Upper lobe of right lung (tissue), 1 donor: Measurements from ENCODE around the gene HEATR5B. TPM values are rescaled to one million over a fixed set of nuclear protein-coding genes. Genes with fewer than 3 reads are reported as not detected.

Source experiments
- ATAC-seq: fragments of 200-7000 bp; cut with Tn5 transposase; one replicate; pipeline ENCODE4 v1.9.1; 2020; ENCODE audit warnings: mild to moderate bottlenecking, moderate library complexity
- DNase-seq: peaks from one replicate; pipeline ENCODE4 v3.0.0-alpha.2; 2020
- H3K27ac ChIP-seq: fragments of 200-600 bp; one replicate; pipeline ENCODE4 v1.8.0; 2022
- H3K27me3 ChIP-seq: fragments of 200-600 bp; one replicate; pipeline ENCODE4 v1.8.0; 2022; ENCODE audit warnings: mild to moderate bottlenecking
- H3K36me3 ChIP-seq: fragments of 200-600 bp; one replicate; pipeline ENCODE4 v1.8.0; 2022
- H3K4me1 ChIP-seq: fragments of 200-600 bp; one replicate; pipeline ENCODE4 v1.8.0; 2022
- H3K4me3 ChIP-seq: fragments of 200-600 bp; one replicate; pipeline ENCODE4 v1.8.0; 2022; ENCODE audit warnings: mild to moderate bottlenecking
- H3K9me3 ChIP-seq: fragments of 200-600 bp; one replicate; pipeline ENCODE4 v1.8.0; 2022
- intact Hi-C: fragments of 100-400 bp; cut with DNase I; formaldehyde crosslinking; loops from one replicate; pipeline ENCODE4 v1.11.0; 2022
- total RNA-seq: library from RNA; stranded (reverse); fragmentation: NEBNext Ultra II Directional; extraction: Animal tissue kit (Norgen Biotek cat#: 25700); gene quantifications from one replicate; pipeline ENCODE4 v1.2.1, GENCODE V29; 2021
- TF ChIP-seq, protein P1 (sequence below): fragments of 200-600 bp; IDR thresholded peaks from one replicate; pipeline ENCODE4 v1.8.0; 2022; ENCODE audit warnings: antibody characterized with exemption
- donor health status: DM: no; HTN: yes; CAD: no; lungs with severe emphysema.

The HEATR5B gene
- total RNA-seq, 1 donor from 2014 or later = 23.1 TPM

- ATAC-seq = no peak
- H3K4me3 ChIP-seq = peak overlapping the region; percentile 90
- DNase-seq = no peak
Measured at GRCh38 chr2:36967236-36967876, 116.8 kb downstream of the HEATR5B start.

DNA sequence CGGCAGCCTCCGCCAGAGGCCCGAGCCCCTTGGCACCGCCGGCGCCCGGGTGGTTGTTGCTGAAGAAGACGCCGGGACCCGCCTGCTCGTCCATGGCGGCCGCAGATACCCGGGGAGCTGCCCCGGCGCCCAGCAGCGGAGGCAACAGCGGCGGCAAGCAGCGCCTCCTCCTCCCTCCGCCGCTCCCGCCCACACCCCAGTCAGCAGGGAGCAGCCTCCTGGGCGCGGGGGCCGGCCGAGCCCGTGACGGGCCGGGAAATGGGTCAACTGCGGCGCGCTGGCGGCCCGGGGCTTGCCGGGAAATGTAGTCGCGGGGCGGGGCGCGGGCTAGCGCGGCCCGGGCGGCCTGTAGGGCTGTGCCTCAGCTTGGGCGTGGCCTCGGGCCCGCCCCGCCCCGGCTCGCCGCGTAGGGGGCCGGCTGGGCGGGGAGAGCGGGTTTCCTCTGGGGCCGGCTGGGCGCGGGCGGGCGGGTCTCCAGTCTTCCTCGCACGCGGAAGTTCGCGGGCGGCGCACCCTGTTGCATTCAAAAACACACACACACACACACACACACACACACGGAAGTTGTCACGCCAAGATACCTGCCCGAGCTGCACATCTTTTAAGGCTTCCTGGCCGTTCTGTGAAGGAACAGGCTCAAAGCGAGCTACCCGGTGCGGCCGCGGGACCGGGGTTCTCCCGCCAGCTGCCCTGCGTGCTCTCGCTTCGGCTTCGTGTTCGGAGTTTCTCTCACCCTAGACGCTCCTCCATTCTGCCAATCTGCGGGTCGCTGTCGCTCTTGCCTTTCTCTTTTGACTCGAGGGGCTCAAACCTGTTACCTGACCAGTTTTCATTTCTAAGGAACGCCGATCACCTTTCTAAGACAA is 117.6 kb downstream of the HEATR5B start, which contains the start of gene STRN:
STRN (minus strand) TSS at position 167 of the 866 bp plus-strand sequence; CDS start at position 94, 73 bp downstream.
- no peaks in the 10 kb centered on the region for H3K9me3 ChIP-seq
- ATAC-seq (peak; percentile 98), DNase-seq (peak; percentile 99)
- H3K4me3 ChIP-seq = peak within 1 kb of the TSS; percentile 90
- intact Hi-C loops = no loop called here
- no peaks in the 10 kb centered on the region for H3K27me3 ChIP-seq
- H3K27ac ChIP-seq = peak within 1 kb of the TSS; percentile 91
- peaks cover 26% of the 10 kb centered on the region for H3K4me1 ChIP-seq
- no peaks in the 10 kb centered on the region for H3K36me3 ChIP-seq
- TF ChIP-seq, protein P1, sequence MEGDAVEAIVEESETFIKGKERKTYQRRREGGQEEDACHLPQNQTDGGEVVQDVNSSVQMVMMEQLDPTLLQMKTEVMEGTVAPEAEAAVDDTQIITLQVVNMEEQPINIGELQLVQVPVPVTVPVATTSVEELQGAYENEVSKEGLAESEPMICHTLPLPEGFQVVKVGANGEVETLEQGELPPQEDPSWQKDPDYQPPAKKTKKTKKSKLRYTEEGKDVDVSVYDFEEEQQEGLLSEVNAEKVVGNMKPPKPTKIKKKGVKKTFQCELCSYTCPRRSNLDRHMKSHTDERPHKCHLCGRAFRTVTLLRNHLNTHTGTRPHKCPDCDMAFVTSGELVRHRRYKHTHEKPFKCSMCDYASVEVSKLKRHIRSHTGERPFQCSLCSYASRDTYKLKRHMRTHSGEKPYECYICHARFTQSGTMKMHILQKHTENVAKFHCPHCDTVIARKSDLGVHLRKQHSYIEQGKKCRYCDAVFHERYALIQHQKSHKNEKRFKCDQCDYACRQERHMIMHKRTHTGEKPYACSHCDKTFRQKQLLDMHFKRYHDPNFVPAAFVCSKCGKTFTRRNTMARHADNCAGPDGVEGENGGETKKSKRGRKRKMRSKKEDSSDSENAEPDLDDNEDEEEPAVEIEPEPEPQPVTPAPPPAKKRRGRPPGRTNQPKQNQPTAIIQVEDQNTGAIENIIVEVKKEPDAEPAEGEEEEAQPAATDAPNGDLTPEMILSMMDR = no peak

More at GRCh38 chr2:36967236-36967876, 116.8 kb downstream of the HEATR5B start:
- intact Hi-C loops = no loop called here
- H3K27ac ChIP-seq = peak overlapping the region; percentile 91
- no peaks in the 10 kb centered on the region for H3K36me3 ChIP-seq
- H3K9me3 ChIP-seq = no peaks in the 10 kb centered on the region
- peaks cover 26% of the 10 kb centered on the region for H3K4me1 ChIP-seq
- no peaks in the 10 kb centered on the region for H3K27me3 ChIP-seq
- TF ChIP-seq, protein P1 = no peak

GRCh38 chr2:36965751-36966369 is 118.3 kb downstream of the HEATR5B start:
- TF ChIP-seq, protein P1 = no peak
- DNase-seq (peak; percentile 64), ATAC-seq (peak; percentile 49)
- Histone ChIP-seq H3K27ac (peak overlapping the region; percentile 86), H3K9me3 (no peaks in the 10 kb centered on the region), H3K4me1 (peaks cover 26% of the 10 kb centered on the region), H3K36me3 (no peaks in the 10 kb centered on the region), H3K4me3 (peak overlapping the region; percentile 90), H3K27me3 (no peaks in the 10 kb centered on the region)
- intact Hi-C loops = no loop called here

DNA sequence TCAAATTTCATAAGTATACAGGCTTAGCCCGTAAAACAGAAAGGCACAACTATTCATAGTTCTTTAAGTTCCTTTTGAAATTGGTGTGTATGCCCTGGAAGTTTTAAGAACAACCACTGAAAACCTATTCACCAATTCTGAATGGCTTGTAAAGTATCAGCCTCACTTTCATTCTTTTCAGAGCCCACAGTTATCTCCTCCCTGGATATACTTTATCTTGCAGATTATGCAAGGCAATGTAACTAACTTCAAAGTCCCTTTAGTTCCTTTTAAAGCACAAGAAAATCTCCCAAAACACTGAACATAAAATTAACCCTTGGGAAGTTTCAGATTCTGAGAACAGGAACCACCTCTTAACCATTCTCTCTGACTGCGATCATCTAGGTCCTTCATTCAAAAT is 119.0 kb downstream of the HEATR5B start:
- Histone ChIP-seq H3K9me3 (no peaks in the 10 kb centered on the region), H3K36me3 (no peaks in the 10 kb centered on the region), H3K4me3 (peak overlapping the region; percentile 90), H3K4me1 (peaks cover 26% of the 10 kb centered on the region), H3K27ac (no peak overlapping the region), H3K27me3 (no peaks in the 10 kb centered on the region)
- TF ChIP-seq, protein P1 = no peak
- DNase-seq (no peak), ATAC-seq (no peak)
- intact Hi-C loops = no loop called here

- peaks cover 26% of the 10 kb centered on the region for H3K4me1 ChIP-seq
- no peaks in the 10 kb centered on the region for H3K36me3 ChIP-seq
- TF ChIP-seq, protein P1 = no peak
- ATAC-seq (no peak), DNase-seq (no peak)
- intact Hi-C loops = no loop called here
- no peak overlapping the region for H3K27ac ChIP-seq
- peak overlapping the region; percentile 90 for H3K4me3 ChIP-seq
- H3K9me3 ChIP-seq = no peaks in the 10 kb centered on the region
- no peaks in the 10 kb centered on the region for H3K27me3 ChIP-seq
Measured at GRCh38 chr2:36964496-36965058, 119.6 kb downstream of the HEATR5B start.
